ENCODE results near the gene AGAP3.

The AGAP3 gene

GRCh38 chr7:151187409-151188251, 101.4 kb downstream of the AGAP3 start:
- no peak for DNase-seq (ENCODE audit: low spot score)

GRCh38 chr7:151188252-151188542, 101.9 kb downstream of the AGAP3 start:
- no peak for DNase-seq (ENCODE audit: low spot score)

DNA sequence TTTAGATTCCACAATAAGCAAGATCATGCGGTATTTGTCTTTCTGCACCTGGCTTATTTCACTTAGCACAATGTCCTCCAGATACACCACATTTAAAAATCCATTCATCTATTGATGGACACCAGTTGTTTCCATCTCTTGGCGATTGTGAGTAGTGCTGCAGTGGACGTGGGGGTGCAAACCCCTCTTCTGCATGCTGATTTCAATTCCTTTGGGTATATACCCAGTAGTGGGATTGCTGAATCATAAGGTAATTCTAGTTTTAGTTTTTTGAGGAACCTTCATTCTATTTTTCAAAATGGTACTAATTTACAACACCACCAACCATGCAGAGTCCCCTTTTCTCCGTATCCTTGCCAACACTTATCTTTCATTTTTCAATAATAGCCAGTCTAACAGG, 102.8 kb downstream of the AGAP3 start:
- DNase-seq (ENCODE audit: low spot score) = no peak

DNA sequence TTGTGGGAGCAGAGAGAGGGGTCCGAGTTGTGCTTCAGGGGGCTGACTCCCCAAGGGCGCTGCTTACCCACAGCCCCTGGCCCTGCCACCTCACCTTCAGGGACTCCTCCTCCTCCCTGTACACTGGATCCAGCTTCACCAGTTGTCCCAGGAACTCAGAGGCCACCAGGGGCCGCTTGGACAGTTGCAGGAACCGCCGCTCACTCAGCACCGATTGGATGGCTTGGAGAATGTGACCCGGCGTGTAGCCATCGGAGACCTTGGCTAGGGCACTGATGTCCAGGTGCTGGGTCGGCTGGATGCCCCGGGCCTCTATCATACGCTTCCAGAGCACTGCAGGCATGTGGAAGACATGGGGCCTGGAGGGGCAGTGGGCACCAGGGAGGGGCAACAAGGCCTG, 105.3 kb downstream of the AGAP3 start:
- DNase-seq (ENCODE audit: low spot score) = no peak

DNA sequence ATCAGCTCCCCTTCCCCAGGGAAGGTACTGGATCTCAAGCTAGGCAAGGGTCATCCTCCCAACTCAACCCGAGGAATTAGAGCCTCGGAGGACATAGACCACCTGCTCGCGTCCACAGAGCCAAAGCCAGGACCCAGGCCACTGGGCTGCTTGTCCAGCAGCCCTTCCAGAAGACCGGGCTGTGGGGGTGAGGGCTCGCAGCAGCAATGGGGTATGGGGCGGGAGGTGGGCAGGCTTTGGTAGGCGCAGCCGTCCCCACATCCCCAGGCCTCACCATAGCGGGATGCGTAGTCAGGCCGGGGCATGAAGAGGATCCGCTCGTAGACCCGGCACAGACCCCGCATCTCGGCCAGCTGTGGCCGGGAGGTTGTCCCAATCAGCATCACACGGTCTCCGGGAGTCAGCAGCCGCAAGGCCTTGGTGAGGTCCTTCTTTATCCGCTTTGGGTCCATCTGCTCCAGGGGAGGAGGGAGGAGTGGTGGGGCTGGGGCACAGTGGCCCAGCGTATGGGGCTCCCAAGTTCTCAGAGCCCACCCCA, 105.8 kb downstream of the AGAP3 start:
- DNase-seq (ENCODE audit: low spot score) = no peak

DNA sequence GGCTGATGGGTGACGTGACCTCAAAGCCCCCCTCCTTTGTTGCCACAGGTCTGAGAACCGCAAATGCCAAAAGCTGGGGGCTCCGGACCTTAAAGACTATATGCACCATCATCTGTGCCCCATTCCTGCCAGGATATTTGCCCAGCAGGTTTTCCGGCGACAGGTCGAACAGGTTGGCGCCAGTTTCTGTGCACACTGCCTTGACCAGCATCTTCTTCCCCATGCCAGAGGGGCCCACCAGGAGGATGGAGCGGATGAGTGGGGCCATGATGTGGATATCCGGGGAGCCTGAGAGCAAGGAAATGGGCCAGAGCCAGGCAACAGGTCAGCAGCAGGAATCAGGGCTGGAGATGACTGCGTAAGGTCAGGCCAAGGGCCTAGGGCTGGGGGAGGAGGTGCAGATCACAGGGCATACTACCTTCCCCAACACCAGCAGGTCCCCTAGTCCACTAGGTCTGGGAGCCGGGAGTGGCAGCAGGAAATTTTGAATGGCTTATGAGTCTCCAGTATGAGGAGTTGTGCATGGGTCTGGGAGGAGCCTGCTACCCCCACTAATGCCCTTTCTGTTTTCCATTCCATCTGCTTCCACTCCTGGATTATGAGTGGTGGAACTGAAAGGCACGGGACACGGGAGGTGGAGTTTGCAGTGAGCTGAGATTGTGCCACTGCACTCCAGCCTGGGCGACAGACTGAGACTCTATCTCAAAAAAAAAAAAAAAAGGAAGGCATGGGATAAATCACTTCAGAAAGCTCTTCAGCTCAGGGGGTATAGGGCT, 107.1 kb downstream of the AGAP3 start:
- no peak for DNase-seq (ENCODE audit: low spot score)

Data from CD4-positive, alpha-beta T cell treated with Interleukin-15 for 4 hours (primary cell).